ENCODE results near the gene USH1C.
A peak's percentile ranks its signal among the peaks of the same experiment; 100 is the strongest.

The USH1C gene

GRCh38 chr11:17496406-17496805, 47.8 kb downstream of the USH1C start:
- peak; percentile 4 for DNase-seq

GRCh38 chr11:17494019-17494418, 50.2 kb downstream of the USH1C start:
- DNase-seq = no peak

GRCh38 chr11:17490938-17491337, 53.3 kb downstream of the USH1C start:
- no peak for DNase-seq

GRCh38 chr11:17490232-17490631, 54.0 kb downstream of the USH1C start:
- no peak for DNase-seq

GRCh38 chr11:17489751-17490150, 54.5 kb downstream of the USH1C start:
- DNase-seq = no peak

- DNase-seq = no peak
Observed at GRCh38 chr11:17488563-17488962, 55.7 kb downstream of the USH1C start.

GRCh38 chr11:17486646-17487045, 57.6 kb downstream of the USH1C start:
- no peak for DNase-seq

GRCh38 chr11:17483505-17483904, 60.7 kb downstream of the USH1C start:
- no peak for DNase-seq

- DNase-seq = no peak
Observed at GRCh38 chr11:17481905-17482304, 62.3 kb downstream of the USH1C start.

- DNase-seq = peak; percentile 13
Observed at GRCh38 chr11:17479284-17480214, 64.7 kb downstream of the USH1C start.

- no peak for DNase-seq
Observed at GRCh38 chr11:17478070-17478469, 66.1 kb downstream of the USH1C start.

GRCh38 chr11:17477361-17477760, 66.9 kb downstream of the USH1C start:
- no peak for DNase-seq

GRCh38 chr11:17477084-17477333, 67.2 kb downstream of the USH1C start:
- DNase-seq = no peak

GRCh38 chr11:17476317-17477083, 67.7 kb downstream of the USH1C start, which contains the start of gene ABCC8:
ABCC8 (minus strand) TSS chr11:17476845; CDS start chr11:17476776, 69 bp downstream.
- no peak for DNase-seq

GRCh38 chr11:17475666-17476316, 68.4 kb downstream of the USH1C start:
- DNase-seq = no peak

GRCh38 chr11:17473071-17473744, 71.0 kb downstream of the USH1C start:
- peak; percentile 5 for DNase-seq

GRCh38 chr11:17472467-17472866, 71.7 kb downstream of the USH1C start:
- DNase-seq = no peak

GRCh38 chr11:17471501-17471900, 72.7 kb downstream of the USH1C start:
- DNase-seq = no peak

- DNase-seq = no peak
Observed at GRCh38 chr11:17469998-17470397, 74.2 kb downstream of the USH1C start.

- DNase-seq = no peak
Observed at GRCh38 chr11:17468122-17468521, 76.1 kb downstream of the USH1C start.

GRCh38 chr11:17463546-17464174, 80.6 kb downstream of the USH1C start:
- no peak for DNase-seq

- no peak for DNase-seq
Observed at GRCh38 chr11:17462940-17463339, 81.3 kb downstream of the USH1C start.

- DNase-seq = no peak
Observed at GRCh38 chr11:17460406-17460805, 83.8 kb downstream of the USH1C start.

All from fibroblast of skin of right quadriceps (primary cell).